GM10266 (cell line): Measurements from ENCODE around the gene TIMM29.

Source experiments
- DNase-seq: peaks from one replicate; pipeline ENCODE4 v3.0.0; 2012; ENCODE audit errors: extremely low spot score
- CTCF ChIP-seq: IDR thresholded peaks from 2 replicates; pipeline ENCODE4 v1.5.1; 2012; ENCODE audit warnings: mild to moderate bottlenecking, low read depth; ENCODE audit not compliant: control insufficient read depth, insufficient read depth; ENCODE audit errors: missing control alignments

TIMM29 gene

GRCh38 chr19:10888421-10888866 is 40.2 kb upstream of the TIMM29 start:
- DNase-seq, result no peak
- no peak for TF ChIP-seq CTCF

- TF ChIP-seq CTCF, result no peak
- no peak for DNase-seq
Measured at GRCh38 chr19:10889880-10890279, 38.7 kb upstream of the TIMM29 start.

GRCh38 chr19:10891405-10892086 is 37.1 kb upstream of the TIMM29 start:
- no peak for DNase-seq
- TF ChIP-seq CTCF, result no peak

GRCh38 chr19:10892256-10892655 is 36.4 kb upstream of the TIMM29 start:
- no peak for TF ChIP-seq CTCF
- DNase-seq, result no peak

- TF ChIP-seq CTCF, result no peak
- no peak for DNase-seq
Measured at GRCh38 chr19:10894911-10895213, 33.7 kb upstream of the TIMM29 start.

GRCh38 chr19:10895363-10895762 is 33.2 kb upstream of the TIMM29 start:
- DNase-seq, result no peak
- TF ChIP-seq CTCF, result no peak

GRCh38 chr19:10895920-10896319 is 32.7 kb upstream of the TIMM29 start:
- no peak for DNase-seq
- TF ChIP-seq CTCF, result no peak
